Esophagus muscularis mucosa (tissue), 4 donors: ENCODE results near the gene CCL13.

Experiments
- EP300 ChIP-seq: sonication (generic); formaldehyde crosslinking; IDR thresholded peaks from one replicate; pipeline ENCODE4 v1.6.1; 2017; ENCODE audit warnings: antibody characterized with exemption
- POLR2A ChIP-seq: fragments of 450-650 bp; IDR thresholded peaks from one replicate; pipeline ENCODE4 v1.6.1; 2017; ENCODE audit warnings: antibody characterized with exemption, moderate library complexity, mild to moderate bottlenecking, low read depth
- POLR2AphosphoS5 ChIP-seq, 2 donors: sonication (generic); formaldehyde crosslinking; IDR thresholded peaks; one replicate each; pipeline ENCODE4 v1.6.1; 2017; ENCODE audit warnings: antibody characterized with exemption in 2 of 2
- TF ChIP-seq, protein P1 (sequence below), 3 experiments: fragments of 200-600 bp in 2 of 3; fragments of 450-650 bp in 1 of 3; sonication (generic) in 2 of 3; IDR thresholded peaks; one replicate each; pipeline ENCODE4 v1.5.1; 2017 to 2019; ENCODE audit warnings: antibody characterized with exemption in 3 of 3, mild to moderate bottlenecking in 2 of 3, moderate library complexity in 1 of 3

GRCh38 chr17:34369571-34369970, 13.3 kb downstream of the CCL13 start:
- TF ChIP-seq, protein P1, sequence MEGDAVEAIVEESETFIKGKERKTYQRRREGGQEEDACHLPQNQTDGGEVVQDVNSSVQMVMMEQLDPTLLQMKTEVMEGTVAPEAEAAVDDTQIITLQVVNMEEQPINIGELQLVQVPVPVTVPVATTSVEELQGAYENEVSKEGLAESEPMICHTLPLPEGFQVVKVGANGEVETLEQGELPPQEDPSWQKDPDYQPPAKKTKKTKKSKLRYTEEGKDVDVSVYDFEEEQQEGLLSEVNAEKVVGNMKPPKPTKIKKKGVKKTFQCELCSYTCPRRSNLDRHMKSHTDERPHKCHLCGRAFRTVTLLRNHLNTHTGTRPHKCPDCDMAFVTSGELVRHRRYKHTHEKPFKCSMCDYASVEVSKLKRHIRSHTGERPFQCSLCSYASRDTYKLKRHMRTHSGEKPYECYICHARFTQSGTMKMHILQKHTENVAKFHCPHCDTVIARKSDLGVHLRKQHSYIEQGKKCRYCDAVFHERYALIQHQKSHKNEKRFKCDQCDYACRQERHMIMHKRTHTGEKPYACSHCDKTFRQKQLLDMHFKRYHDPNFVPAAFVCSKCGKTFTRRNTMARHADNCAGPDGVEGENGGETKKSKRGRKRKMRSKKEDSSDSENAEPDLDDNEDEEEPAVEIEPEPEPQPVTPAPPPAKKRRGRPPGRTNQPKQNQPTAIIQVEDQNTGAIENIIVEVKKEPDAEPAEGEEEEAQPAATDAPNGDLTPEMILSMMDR (IDR thresholded peaks at IDR 0.05): no peak
- TF ChIP-seq POLR2AphosphoS5 (IDR thresholded peaks at IDR 0.05) (no peak), POLR2A (no peak), EP300 (no peak)
